ENCODE results near the gene IRF6. TPM values are rescaled to one million over a fixed set of nuclear protein-coding genes. Genes with fewer than 3 reads are reported as not detected.

The IRF6 gene
- total and polyA plus RNA-seq, 2 of the 8 experiments (the other 6 are each of a cell fraction or from before 2014, with no cell fraction given) = 9.6 to 13.4 TPM

- ChIA-PET CTCF (ENCODE audit: partially characterized antibody) (interaction anchor here (1.0 to 1.4 kb wide), 2 partner anchors 53 to 117 kb away, joined by 4 to 6 read pairs; no protein-coding TSS in a partner anchor), POLR2A (ENCODE audit: partially characterized antibody) (interaction anchor here (1.4 kb wide), 2 partner anchors 10 to 95 kb away, joined by 3 read pairs; partner anchors contain the start of gene G0S2)
- Histone ChIP-seq H4K20me1 (replicated peaks in 1 of 2; ENCODE audit: control insufficient read depth in 1 of 2, insufficient read depth in 2 of 2, low read length in 2 of 2) (peaks cover 0 to 11% of the 10 kb centered on the region in 2 experiments), H4K8ac (ENCODE audit: extremely low read depth, insufficient read depth, low read length) (no peak overlapping the region), H3K4ac (replicated peaks; ENCODE audit: insufficient read length, low read depth, low read length) (no peak overlapping the region), H3K4me1 (replicated peaks in 1 of 4; ENCODE audit: control insufficient read depth in 3 of 4, insufficient read depth in 4 of 4, low read length in 3 of 4) (no peaks in the 10 kb centered on the region; a peak in 1 of 7 replicates), H2BK12ac (ENCODE audit: low read depth, low read length) (peak overlapping the region; percentile 68; the same call in 1 of the 2 replicates), H2BK5ac (ENCODE audit: low read depth, low read length) (peak overlapping the region; percentile 60; the same call in 1 of the 2 replicates), H2AFZ (ENCODE audit: low read length) (no peak overlapping the region), H2AK5ac (ENCODE audit: low read depth, low read length) (0 out of 2 replicates have a peak overlapping the region, but pooled peaks have one; percentile 76), H3K56ac (replicated peaks; ENCODE audit: insufficient read length, low read depth, low read length) (peak overlapping the region; percentile 16), H2BK20ac (ENCODE audit: low read length) (no peak overlapping the region), H3K27ac (ENCODE audit: low read depth, low read length) (no peak overlapping the region), H3K79me1 (ENCODE audit: low read depth, low read length) (no peaks in the 10 kb centered on the region), H2BK120ac (replicated peaks; ENCODE audit: low read depth, low read length) (no peak overlapping the region), H2BK15ac (ENCODE audit: low read length) (peak overlapping the region; percentile 92; the same call in 1 of the 2 replicates), H3K79me2 (ENCODE audit: control insufficient read depth in 1 of 2, insufficient read depth in 2 of 2, low read length in 2 of 2) (no peaks in the 10 kb centered on the region), H3K4me2 (ENCODE audit: insufficient read depth in 1 of 2, low read depth in 2 of 2, low read length in 2 of 2) (no peak overlapping the region), H3K23ac (ENCODE audit: insufficient read length) (no peak overlapping the region), H3K9ac (replicated peaks in 1 of 4; ENCODE audit: extremely low read depth in 1 of 4, low read depth in 3 of 4, low read length in 3 of 4) (no peak overlapping the region), H3K4me3 (ENCODE audit: extremely low read depth in 1 of 4, insufficient read depth in 2 of 4, low read depth in 3 of 4, low read length in 4 of 4) (no peak overlapping the region), H3K14ac (ENCODE audit: insufficient read length) (no peak overlapping the region), H3K36me3 (ENCODE audit: control insufficient read depth in 2 of 4, insufficient read depth in 4 of 4, low read length in 3 of 4) (no peaks in the 10 kb centered on the region; a peak in 1 of 8 replicates), H4K5ac (ENCODE audit: insufficient read length, low read depth, low read length) (no peak overlapping the region), H3K23me2 (ENCODE audit: low read depth, low read length) (peaks cover 13% of the 10 kb centered on the region; the same call in 1 of the 2 replicates), H4K91ac (replicated peaks; ENCODE audit: insufficient read length, low read length) (no peak overlapping the region), H3K18ac (ENCODE audit: extremely low read depth, low read length) (no peak overlapping the region), H3K9me3 (ENCODE audit: insufficient read depth in 2 of 2, low read depth in 1 of 2, low read length in 1 of 2) (peaks cover 5 to 8% of the 10 kb centered on the region in 2 experiments; a peak in 2 of 4 replicates), H3K27me3 (replicated peaks in 1 of 4; ENCODE audit: control insufficient read depth in 3 of 4, extremely low read depth in 1 of 4, insufficient read depth in 3 of 4, low read length in 3 of 4) (peaks cover 0 to 2% (median 0%) of the 10 kb centered on the region in 4 experiments; a peak in 1 of 7 replicates)
- FAIRE-seq (no peak), DNase-seq (ENCODE audit: low read depth in 1 of 2, low spot score in 2 of 2) (no peak)
- 79% methylated on average over 7 of the region's 7 CpGs; no CpG with 5 or more reads in 1 of the 2 experiments for WGBS, 2 experiments (ENCODE audit: extremely low coverage in 1 of 2, insufficient coverage in 1 of 2, insufficient read length in 1 of 2, insufficient replicate concordance in 2 of 2, low coverage in 1 of 2, low lambda C conversion rate in 2 of 2, missing lambda C conversion rate in 1 of 2)
- TF ChIP-seq HDAC6 (IDR thresholded peaks at IDR 0.05; ENCODE audit: low read depth, low read length) (no peak), TBP (IDR thresholded peaks at IDR 0.05; ENCODE audit: low read depth, low read length) (no peak)
Observed at GRCh38 chr1:209769971-209770370, 36.0 kb downstream of the IRF6 start.

All from H1 (cell line).